GM21447 (cell line): ENCODE data around the gene DUSP6.

Experiments
- ATAC-seq: cut with Tn5 transposase; IDR thresholded peaks from one replicate; pipeline ENCODE4 v1.9.1; 2021; ENCODE audit not compliant: unreplicated experiment

The DUSP6 gene

DNA sequence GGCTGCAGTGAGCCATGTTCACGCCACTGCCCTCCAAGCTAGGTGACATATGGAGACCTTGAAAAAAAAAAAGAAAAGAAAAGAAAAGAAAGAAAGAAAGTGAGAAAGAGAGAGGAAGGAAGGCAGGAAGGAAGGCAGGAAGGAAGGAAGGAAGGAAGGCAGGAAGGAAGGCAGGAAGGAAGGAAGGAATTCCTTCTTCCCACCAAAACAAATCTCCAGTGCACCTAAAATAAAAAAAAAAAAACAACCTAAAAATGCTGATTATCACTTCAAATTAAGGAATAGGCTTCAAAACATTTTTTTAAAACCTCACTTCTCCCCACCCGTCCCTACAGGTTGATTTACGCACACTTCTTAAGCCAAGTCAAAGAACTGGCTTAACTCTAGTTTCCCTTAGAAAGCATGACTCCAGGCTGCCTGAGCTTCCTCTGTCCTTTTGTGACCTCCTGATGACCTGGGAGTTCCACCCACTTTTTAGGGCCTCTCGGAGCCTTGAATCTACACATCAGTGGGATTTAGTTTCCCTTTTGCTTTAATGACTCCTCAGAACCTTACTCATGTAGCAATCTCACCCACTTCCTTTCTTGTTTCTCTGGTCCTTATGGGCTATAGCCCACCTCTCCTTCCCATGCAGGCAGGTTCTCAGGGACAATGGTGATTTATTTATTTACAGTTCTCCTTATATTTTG lies 18.6 kb downstream of the DUSP6 start:
- ATAC-seq = peak; percentile 76

GRCh38 chr12:89328151-89329030 lies 23.9 kb downstream of the DUSP6 start:
- ATAC-seq = no peak

DNA sequence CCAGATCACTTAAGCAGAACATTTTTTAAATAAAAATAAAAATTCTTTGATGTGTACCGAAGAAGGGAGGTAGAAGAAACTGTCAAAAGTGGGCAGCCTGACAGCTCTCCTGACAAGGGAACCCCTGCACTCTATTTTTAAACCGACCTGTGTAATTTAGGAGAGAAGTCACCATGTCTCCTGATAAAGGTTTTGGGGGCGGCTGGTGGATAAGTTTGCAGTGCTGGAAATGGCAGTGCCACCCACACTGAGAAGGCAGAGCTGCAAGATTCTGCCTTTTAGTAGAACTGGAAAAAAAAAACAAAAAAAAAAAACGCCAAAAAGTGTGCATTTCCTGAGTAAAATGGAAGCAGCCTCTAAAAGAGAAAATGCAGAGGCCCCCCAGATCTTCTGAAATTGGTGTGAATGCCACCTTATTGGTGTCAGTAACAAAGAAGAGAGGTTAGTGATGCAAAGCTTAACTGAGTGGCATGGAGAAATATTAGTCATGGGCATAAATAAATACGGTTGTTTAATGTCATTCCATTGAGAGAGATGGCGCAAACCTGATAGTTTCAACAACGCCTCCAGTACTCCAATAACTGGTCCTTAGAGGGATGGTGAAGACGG lies 24.7 kb downstream of the DUSP6 start:
- ATAC-seq = no peak

GRCh38 chr12:89326239-89327040 lies 25.9 kb downstream of the DUSP6 start:
- ATAC-seq = no peak

- ATAC-seq = no peak
Observed at GRCh38 chr12:89325495-89325894, 26.8 kb downstream of the DUSP6 start.

DNA sequence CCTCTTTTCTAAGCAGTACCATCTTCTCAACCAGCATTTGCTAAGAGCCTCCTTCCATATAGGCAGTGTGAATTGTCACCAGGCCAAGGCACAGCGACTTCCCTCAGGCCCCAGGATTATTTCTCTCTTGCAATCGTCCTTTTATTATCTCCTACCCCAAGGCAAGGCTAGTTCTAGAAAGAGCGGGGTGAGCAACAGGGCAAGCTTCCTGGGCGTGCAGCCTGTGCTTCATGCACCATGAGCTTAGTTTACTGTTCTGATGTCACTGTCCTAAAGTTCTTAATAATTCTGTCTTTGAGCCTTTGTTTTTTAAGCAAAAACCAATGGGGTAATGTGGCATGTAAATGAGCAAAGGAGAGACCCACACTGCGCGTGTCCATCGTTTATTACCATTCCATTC lies 27.9 kb downstream of the DUSP6 start:
- ATAC-seq = no peak

GRCh38 chr12:89323568-89324218 lies 28.6 kb downstream of the DUSP6 start:
- no peak for ATAC-seq

DNA sequence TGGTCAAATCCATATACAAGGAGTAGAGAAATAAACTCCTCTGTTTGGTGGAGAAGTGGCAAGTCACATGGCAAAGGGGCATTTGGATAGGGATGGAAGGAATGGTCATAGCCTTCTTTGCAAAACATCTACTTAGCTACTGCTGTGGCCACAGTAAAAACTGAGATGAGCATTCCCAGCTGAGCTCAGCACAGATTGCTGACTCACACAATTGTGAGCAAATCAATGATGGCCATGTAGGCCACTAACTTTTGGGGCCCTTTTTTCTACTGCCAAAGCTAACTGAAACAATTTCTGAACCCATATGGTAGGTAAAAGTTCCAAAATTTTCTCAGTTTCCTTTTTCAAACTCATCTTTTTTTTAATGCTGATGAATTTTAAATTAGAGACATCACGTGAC lies 31.6 kb downstream of the DUSP6 start:
- no peak for ATAC-seq

DNA sequence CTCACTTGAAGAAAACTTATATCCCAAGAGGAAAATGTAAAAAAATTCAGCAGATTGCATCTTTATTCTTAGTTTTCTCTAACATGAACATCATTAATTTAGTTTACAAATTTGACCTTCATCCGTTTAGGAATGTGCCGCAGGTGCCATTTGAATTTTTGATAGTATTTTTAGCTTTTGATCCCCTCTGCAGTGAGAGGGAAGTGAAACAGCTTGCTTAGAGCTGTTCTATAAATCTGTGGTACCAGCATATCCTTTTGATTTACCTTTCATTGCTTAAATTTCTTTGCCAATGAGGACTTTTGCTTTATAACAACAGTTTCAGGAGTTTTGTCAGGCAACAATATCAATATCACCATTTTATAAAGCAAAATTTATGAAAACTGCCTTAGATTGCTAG lies 32.7 kb downstream of the DUSP6 start:
- no peak for ATAC-seq

DNA sequence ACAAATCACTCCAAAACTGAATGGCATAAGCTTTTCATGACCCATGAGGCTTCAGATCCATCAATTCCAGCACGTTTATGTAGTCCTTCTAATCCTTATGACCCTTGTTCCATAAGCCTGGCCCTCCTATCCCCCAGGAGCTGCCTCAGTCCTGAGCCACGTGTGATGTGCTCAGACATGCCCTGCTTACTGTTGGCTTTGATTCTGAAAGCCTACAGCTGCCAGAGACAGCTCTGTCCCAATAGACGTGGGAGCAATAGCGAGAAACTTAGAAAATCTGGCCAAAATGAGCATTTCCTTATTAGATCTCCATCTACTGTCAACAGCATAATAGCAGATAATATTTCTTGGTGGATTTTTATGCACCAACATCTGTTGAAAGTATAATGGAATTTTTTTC lies 33.2 kb downstream of the DUSP6 start:
- ATAC-seq = no peak

GRCh38 chr12:89316705-89317139 lies 35.6 kb downstream of the DUSP6 start:
- no peak for ATAC-seq

GRCh38 chr12:89314060-89314761 lies 38.1 kb downstream of the DUSP6 start:
- no peak for ATAC-seq

- ATAC-seq = no peak
Observed at GRCh38 chr12:89311703-89312293, 40.5 kb downstream of the DUSP6 start.

DNA sequence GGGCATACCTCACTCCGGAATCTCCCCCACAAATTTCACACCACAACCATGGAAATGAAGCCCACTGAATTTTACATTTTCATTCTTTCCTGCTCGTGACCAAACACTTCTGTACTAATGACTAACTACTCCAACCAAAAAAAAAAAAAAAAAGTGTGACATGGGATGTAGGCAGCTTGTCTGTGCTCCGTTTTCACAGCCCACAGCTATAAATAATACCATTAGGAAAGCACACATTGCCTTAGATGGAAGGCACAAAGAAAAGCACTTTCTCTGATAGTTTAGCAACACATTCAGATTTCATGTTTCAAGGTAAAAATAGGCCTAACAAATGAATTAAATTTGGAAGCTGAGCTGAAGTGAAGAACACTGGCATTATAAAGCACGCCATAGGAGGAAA lies 42.5 kb downstream of the DUSP6 start:
- no peak for ATAC-seq

DNA sequence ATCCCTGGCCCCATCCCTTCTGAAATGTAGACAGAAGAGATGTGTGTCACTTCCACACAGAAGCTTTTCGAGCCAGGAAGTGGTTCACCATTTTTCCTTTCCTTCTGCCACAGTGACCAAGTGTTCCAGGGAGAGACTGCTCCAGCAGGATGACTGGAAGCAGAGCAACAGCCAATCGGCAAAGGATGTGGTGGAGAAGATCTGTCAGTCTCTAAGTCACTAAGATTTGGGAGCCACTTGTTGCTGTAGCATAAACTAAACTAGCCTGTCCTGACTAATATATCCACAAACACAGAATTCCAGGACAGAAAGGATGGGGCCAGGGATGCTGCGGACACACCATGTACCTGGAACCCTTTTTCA lies 42.9 kb downstream of the DUSP6 start:
- ATAC-seq = no peak

DNA sequence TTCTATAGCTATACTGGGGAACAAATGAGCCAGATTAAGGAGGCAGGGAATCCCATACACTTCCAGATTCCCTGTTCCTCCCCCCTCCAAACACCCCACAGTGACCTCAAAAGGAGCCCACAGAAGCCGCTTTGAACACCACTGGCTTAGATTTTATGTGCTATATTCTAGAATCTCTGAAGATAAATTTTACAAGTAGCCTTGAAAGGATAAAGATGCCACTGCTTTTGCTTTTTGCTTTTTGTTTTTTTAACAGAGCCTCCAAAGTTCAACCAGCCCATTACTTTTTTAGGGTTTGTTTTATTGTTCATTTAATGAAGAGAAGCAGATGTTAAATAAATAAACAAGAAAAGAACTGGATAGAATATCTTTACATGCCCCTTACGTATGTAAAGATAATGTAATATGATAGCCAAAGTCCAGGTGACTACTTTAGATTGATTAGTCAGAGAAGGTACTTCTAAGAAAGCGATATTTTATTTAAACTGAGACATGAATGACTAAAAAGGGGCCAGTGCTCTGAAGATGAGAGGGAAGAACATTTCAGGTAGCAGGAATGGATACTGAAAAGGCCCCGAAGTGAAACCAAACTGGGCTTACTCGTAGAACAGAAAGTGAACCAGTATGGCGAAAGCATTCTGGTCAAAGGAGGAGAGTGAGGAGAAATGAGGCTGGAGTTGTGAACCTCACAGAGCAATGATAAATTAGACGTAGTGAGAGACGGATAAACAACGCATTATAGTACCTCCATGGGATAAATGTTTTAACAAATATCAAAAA lies 44.6 kb downstream of the DUSP6 start:
- no peak for ATAC-seq

DNA sequence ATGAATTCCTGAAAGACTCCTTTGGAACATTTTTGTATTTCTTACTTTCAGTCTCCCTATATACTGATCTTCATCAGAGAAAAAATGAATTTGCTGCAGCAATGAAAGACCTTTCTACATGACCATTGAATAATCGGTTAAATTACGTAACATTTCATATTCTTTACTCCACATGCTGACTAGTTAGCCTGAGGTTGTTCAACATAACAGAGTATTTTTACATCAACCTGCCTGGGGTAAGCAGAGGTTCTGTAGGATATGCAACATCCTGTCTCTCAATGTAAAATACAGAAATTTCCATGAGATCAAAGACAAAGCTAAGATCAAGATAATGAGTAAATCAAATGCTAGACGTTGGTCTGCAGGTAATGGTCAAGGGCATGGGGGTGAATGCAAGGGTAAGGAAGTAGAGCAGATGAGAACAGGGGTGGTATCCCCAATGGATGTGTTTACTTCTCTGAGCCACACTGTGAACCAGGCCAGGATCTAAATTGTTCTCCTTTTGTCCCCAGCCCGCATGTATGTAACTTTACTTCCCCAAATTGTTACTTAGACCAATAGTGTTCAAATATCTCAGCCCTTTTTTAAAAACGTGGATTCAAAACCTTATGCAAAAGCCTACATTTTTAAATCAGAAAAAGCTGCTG lies 45.4 kb downstream of the DUSP6 start:
- ATAC-seq = no peak

- no peak for ATAC-seq
Observed at GRCh38 chr12:89305373-89305772, 46.9 kb downstream of the DUSP6 start.
